Right ventricle myocardium superior (tissue), 1 donor: Measurements from ENCODE around the gene EPN3. TPM values are rescaled to one million over a fixed set of nuclear protein-coding genes. Genes with fewer than 3 reads are reported as not detected.

Experiments used
- ATAC-seq: fragments of 200-7000 bp; cut with Tn5 transposase; one replicate; pipeline ENCODE4 v1.9.1; 2020; ENCODE audit warnings: mild to moderate bottlenecking; ENCODE audit not compliant: poor library complexity
- DNase-seq: peaks from one replicate; pipeline ENCODE4 v3.0.0-alpha.2; 2020
- intact Hi-C: fragments of 100-400 bp; cut with DNase I; formaldehyde crosslinking; loops from one replicate; pipeline ENCODE4 v1.11.2; 2022
- total RNA-seq: library from RNA; stranded (reverse); fragmentation: NEBNext Ultra II Directional; extraction: Animal tissue kit (Norgen Biotek cat#: 25700); gene quantifications from one replicate; pipeline ENCODE4 v1.2.1, GENCODE V29; 2021
- donor health status: DM: no; HTN: yes; CAD: no; lungs with severe emphysema.

Gene EPN3
- total RNA-seq, 1 donor from 2014 or later, result 17.7 TPM

- intact Hi-C loops, result no loop called here
- ATAC-seq (no peak), DNase-seq (no peak)
Observed at GRCh38 chr17:50558941-50559614, 26.5 kb downstream of the EPN3 start.

- ATAC-seq (peak; percentile 56), DNase-seq (peak; percentile 56)
- intact Hi-C loops, result no loop called here
Observed at GRCh38 chr17:50559674-50560184, 27.2 kb downstream of the EPN3 start.

GRCh38 chr17:50560185-50560824 is 27.8 kb downstream of the EPN3 start, which contains the start of gene CACNA1G:
TSS of gene CACNA1G (plus strand) at chr17:50560715. CDS start at chr17:50561460, 745 bp downstream.
- peak; percentile 96 for ATAC-seq
- intact Hi-C loops, result no loop called here
- DNase-seq, result peak; percentile 93

GRCh38 chr17:50560931-50561745 is 28.6 kb downstream of the EPN3 start:
- intact Hi-C loops, result no loop called here
- ATAC-seq (no peak), DNase-seq (no peak)

GRCh38 chr17:50561746-50562141 is 29.2 kb downstream of the EPN3 start:
- ATAC-seq, result no peak
- intact Hi-C loops, result no loop called here
- no peak for DNase-seq

GRCh38 chr17:50562242-50563091 is 29.9 kb downstream of the EPN3 start:
- no peak for ATAC-seq
- intact Hi-C loops, result no loop called here
- DNase-seq, result no peak

- DNase-seq (no peak), ATAC-seq (no peak)
- intact Hi-C loops, result no loop called here
Observed at GRCh38 chr17:50563092-50563511, 30.6 kb downstream of the EPN3 start.

- DNase-seq (peak; percentile 85), ATAC-seq (peak; percentile 40)
- intact Hi-C loops, result no loop called here
Observed at GRCh38 chr17:50564916-50565315, 32.4 kb downstream of the EPN3 start.

GRCh38 chr17:50565402-50566350 is 33.1 kb downstream of the EPN3 start:
- no peak for ATAC-seq
- intact Hi-C loops, result no loop called here
- DNase-seq, result no peak

GRCh38 chr17:50566886-50567285 is 34.4 kb downstream of the EPN3 start:
- DNase-seq (no peak), ATAC-seq (no peak)
- intact Hi-C loops, result no loop called here

- DNase-seq (no peak), ATAC-seq (no peak)
- intact Hi-C loops, result no loop called here
Observed at GRCh38 chr17:50568659-50569058, 36.1 kb downstream of the EPN3 start.

GRCh38 chr17:50569592-50569991 is 37.1 kb downstream of the EPN3 start:
- DNase-seq, result no peak
- no peak for ATAC-seq
- intact Hi-C loops, result no loop called here

- DNase-seq (no peak), ATAC-seq (no peak)
- intact Hi-C loops, result no loop called here
Observed at GRCh38 chr17:50570032-50570431, 37.5 kb downstream of the EPN3 start.

- ATAC-seq (no peak), DNase-seq (no peak)
- intact Hi-C loops, result no loop called here
Observed at GRCh38 chr17:50570528-50570927, 38.0 kb downstream of the EPN3 start.

GRCh38 chr17:50571681-50572080 is 39.1 kb downstream of the EPN3 start:
- DNase-seq, result no peak
- ATAC-seq, result no peak
- intact Hi-C loops, result no loop called here

GRCh38 chr17:50572541-50572940 is 40.0 kb downstream of the EPN3 start:
- DNase-seq, result no peak
- ATAC-seq, result no peak
- intact Hi-C loops, result no loop called here

GRCh38 chr17:50573866-50574611 is 41.5 kb downstream of the EPN3 start:
- no peak for DNase-seq
- intact Hi-C loops, result no loop called here
- no peak for ATAC-seq
